K562 (cell line): ENCODE measurements around the gene PCBD2. TPM values are rescaled to one million over a fixed set of nuclear protein-coding genes. Genes with fewer than 3 reads are reported as not detected.

Experiments used
- ATAC-seq: fragments of 200-7000 bp; cut with Tn5 transposase; 3 replicates; pipeline ENCODE4 v1.9.1; 2020; ENCODE audit warnings: moderate library complexity
- BruUV-seq: library from RNA; stranded (reverse); fragments of 400-500 nt; replicated peaks from 2 replicates; lab custom pipeline; 2021; lab: Mats Ljungman, UMichigan
- CTCF ChIA-PET: fragments of 300-600 bp; formaldehyde crosslinking; extraction: SDS; loops from one replicate; lab custom pipeline; 2021; ENCODE audit warnings: low intra/inter-chr PET ratio; lab: Yijun Ruan, JAX
- POLR2A ChIA-PET: fragments of 300-600, 350-650 bp; sonication (Branson Sonifier 250); formaldehyde crosslinking; extraction: SDS; loops from one replicate; lab custom pipeline; 2021; ENCODE audit warnings: antibody characterized with exemption, inconsistent platforms; lab: Yijun Ruan, JAX
- DNase-seq, 4 experiments: peaks; one replicate each; pipeline versions ENCODE4 v3.0.0 to v3.0.0-alpha.2; 2011 to 2018; ENCODE audit warnings: low spot score in 3 of 4, mixed read lengths in 3 of 4; ENCODE audit errors: extremely low read depth in 1 of 4
- FAIRE-seq: peaks from 2 replicates; lab custom pipeline; 2011; peaks lifted over from hg19 to GRCh38; lab: Jason Lieb, UNC
- H2AFZ ChIP-seq: 2 replicates; pipeline ENCODE4 v1.6.0; 2011; ENCODE audit warnings: low read depth, low read length, control low read depth, inconsistent platforms
- H3K27ac ChIP-seq: fragments of 200-600 bp; 3 replicates; pipeline ENCODE4 v1.8.0; 2011; ENCODE audit warnings: low read depth, mild to moderate bottlenecking, control low read depth, inconsistent platforms, low read length, moderate library complexity, mixed read lengths; ENCODE audit errors: extremely low read depth
- H3K27me3 ChIP-seq, 2 experiments: fragments of 300-600 bp in 1 of 2; 2 replicates in 1 of 2; 3 replicates in 1 of 2; pipeline versions ENCODE4 v1.6.0 to v1.8.0; 2011; ENCODE audit warnings: inconsistent platforms in 2 of 2, low read length in 2 of 2, mild to moderate bottlenecking in 1 of 2, mixed read lengths in 1 of 2, moderate library complexity in 1 of 2; ENCODE audit not compliant: control insufficient read depth in 2 of 2, insufficient read depth in 2 of 2
- H3K36me3 ChIP-seq: fragments of 300-600 bp; 3 replicates; pipeline ENCODE4 v1.8.0; 2011; ENCODE audit warnings: mild to moderate bottlenecking, low read length, inconsistent platforms; ENCODE audit not compliant: control insufficient read depth, insufficient read depth
- H3K4me1 ChIP-seq, 2 experiments: fragments of 200-600 bp in 1 of 2; replicated peaks in 1 of 2; 2 replicates in 1 of 2; 3 replicates in 1 of 2; pipeline versions ENCODE4 v1.5.1 to v1.8.0; 2011; ENCODE audit warnings: inconsistent platforms in 2 of 2, low read length in 2 of 2, mild to moderate bottlenecking in 1 of 2, mixed read lengths in 1 of 2, moderate library complexity in 1 of 2; ENCODE audit not compliant: control insufficient read depth in 2 of 2, insufficient read depth in 2 of 2
- H3K4me2 ChIP-seq: 2 replicates; pipeline ENCODE4 v1.6.1; 2011; ENCODE audit warnings: low read length, control low read depth, inconsistent platforms, mixed read lengths; ENCODE audit not compliant: insufficient read depth
- H3K4me3 ChIP-seq: fragments of 200-600 bp; sonication (generic), shearing (Covaris generic); 2 replicates; pipeline ENCODE4 v1.5.1; 2016; ENCODE audit warnings: control low read depth, inconsistent platforms
- H3K79me2 ChIP-seq: fragments of 200-600 bp; 3 replicates; pipeline ENCODE4 v1.8.0; 2011; ENCODE audit warnings: low read length, inconsistent platforms; ENCODE audit not compliant: control insufficient read depth, insufficient read depth
- H3K9ac ChIP-seq, 2 experiments: 2 replicates each; pipeline versions ENCODE4 v1.6.0 to v1.6.1; 2011; ENCODE audit warnings: low read depth in 2 of 2, low read length in 2 of 2, control low read depth in 1 of 2, inconsistent platforms in 1 of 2, mild to moderate bottlenecking in 1 of 2, mixed read lengths in 1 of 2; ENCODE audit not compliant: insufficient read depth in 1 of 2
- H3K9me1 ChIP-seq: one replicate; pipeline ENCODE4 v1.6.0; 2011; ENCODE audit warnings: inconsistent platforms, mild to moderate bottlenecking, low read length, moderate library complexity; ENCODE audit not compliant: control insufficient read depth, insufficient read depth
- H3K9me3 ChIP-seq: replicated peaks from 2 replicates; pipeline ENCODE4 v1.5.1; 2011; ENCODE audit warnings: low read depth, low read length, inconsistent platforms; ENCODE audit not compliant: control insufficient read depth, insufficient read depth
- H4K20me1 ChIP-seq: replicated peaks from 2 replicates; pipeline ENCODE4 v1.6.1; 2011; ENCODE audit warnings: low read length, inconsistent platforms, mixed read lengths; ENCODE audit not compliant: control insufficient read depth, insufficient read depth
- C11orf30 ChIP-seq: fragments of 450-650 bp; IDR thresholded peaks from 2 replicates; pipeline ENCODE4 v1.6.1; 2016; ENCODE audit warnings: low read depth, mild to moderate bottlenecking
- E2F3 ChIP-seq: fragments of 250-450 bp; sonication (Bioruptor Pico); IDR thresholded peaks from 2 replicates; pipeline ENCODE4 v1.4.0; 2020; ENCODE audit warnings: mild to moderate bottlenecking
- GATA2 ChIP-seq: sonication (generic); formaldehyde crosslinking; IDR thresholded peaks from 2 replicates; pipeline ENCODE4 v1.4.0; 2020; ENCODE audit warnings: mild to moderate bottlenecking, missing genetic modification reagents
- HMGN3 ChIP-seq: IDR thresholded peaks from 2 replicates; pipeline ENCODE4 v1.6.1; 2011; ENCODE audit warnings: borderline replicate concordance, low read depth, mild to moderate bottlenecking, mixed read lengths, low read length; ENCODE audit not compliant: insufficient read length; ENCODE audit errors: extremely low read depth
- MAFF ChIP-seq: IDR thresholded peaks from 2 replicates; pipeline ENCODE4 v1.6.1; 2012; ENCODE audit warnings: low read length, improper control_type of control experiment
- MAFG ChIP-seq: fragments of 450-650 bp; conservative IDR thresholded peaks from 2 replicates; pipeline ENCODE4 v1.6.1; 2016; ENCODE audit warnings: missing genetic modification characterization, missing compliant biosample characterization
- MEIS2 ChIP-seq: fragments of 450-650 bp; IDR thresholded peaks from 2 replicates; pipeline ENCODE4 v1.6.1; 2014; ENCODE audit warnings: mild to moderate bottlenecking; ENCODE audit not compliant: partially characterized antibody
- NFE2 ChIP-seq: IDR thresholded peaks from 2 replicates; pipeline ENCODE4 v1.6.1; 2014; ENCODE audit warnings: antibody characterized with exemption, low read depth
- ZNF316 ChIP-seq: fragments of 450-650 bp; IDR thresholded peaks from 2 replicates; pipeline ENCODE4 v1.6.1; 2016
- ZNF324 ChIP-seq: fragments of 250-450 bp; sonication (Bioruptor Pico); IDR thresholded peaks from 2 replicates; pipeline ENCODE4 v1.4.0; 2020; ENCODE audit warnings: mild to moderate bottlenecking
- ZNF764 ChIP-seq: fragments of 250-450 bp; sonication (Bioruptor Pico); IDR thresholded peaks from 2 replicates; pipeline ENCODE4 v1.4.0; 2020; ENCODE audit warnings: low read depth, mild to moderate bottlenecking, moderate library complexity
- whole genome bisulfite sequencing: fragments of 100-300 bp; shearing (Covaris generic); methylation state at CpG from one replicate; pipeline ENCODE4 v1.1.6; 2016; ENCODE audit warnings: low coverage, mixed read lengths; ENCODE audit not compliant: insufficient coverage; ENCODE audit errors: missing lambda C conversion rate; 5-methylcytosine and 5-hydroxymethylcytosine counted together
- in situ Hi-C: fragments of 300-500 bp; cut with MboI; formaldehyde crosslinking; loops from 4 replicates; pipeline ENCODE4 v1.15.0; 2018; ENCODE audit warnings: inconsistent platforms, mixed read lengths
- intact Hi-C: fragments of 100-400 bp; cut with micrococcal nuclease; formaldehyde crosslinking; loops from 2 replicates; pipeline ENCODE4 v1.14.2; 2022
- polyA plus RNA-seq, 8 experiments: library from polyadenylated mRNA; depleted of rRNA in 4 of 8; stranded (reverse) in 5 of 8; unstranded in 3 of 8; fragments of >200 nt; fragmentation: Nextera tagmentation in 2 of 8; fragmentation: Illumina TruSeq in 1 of 8; extraction: Ambion mirVana in 2 of 8; extraction: Trizol in 1 of 8; gene quantifications; 2 replicates each; pipeline versions ENCODE4 v1.2.1 to v1.2.3, GENCODE V29; 2011 to 2014; ENCODE audit warnings: inconsistent platforms in 1 of 8, missing spikeins in 1 of 8
- total RNA-seq, 7 experiments: library from RNA; depleted of rRNA in 6 of 7; stranded (reverse); fragments of >200 nt in 6 of 7; fragmentation: Illumina TruSeq in 2 of 7; extraction: Trizol in 2 of 7; gene quantifications; 2 replicates each; pipeline versions ENCODE4 v1.2.1 to v1.2.3, GENCODE V29; 2011 to 2021; ENCODE audit warnings: low replicate concordance in 1 of 7
- TF ChIP-seq, protein P1 (sequence below): fragments of 450-650 bp; formaldehyde crosslinking; IDR thresholded peaks from 2 replicates; pipeline ENCODE4 v1.4.0; 2020; ENCODE audit warnings: mild to moderate bottlenecking, moderate library complexity
- TF ChIP-seq, protein P2 (sequence below): fragments of 250-450 bp; sonication (Bioruptor Pico); IDR thresholded peaks from 2 replicates; pipeline ENCODE4 v1.5.0; 2021
- TF ChIP-seq, protein P3 (sequence below): fragments of 450-650 bp; IDR thresholded peaks from 2 replicates; pipeline ENCODE4 v1.6.1; 2014; ENCODE audit warnings: low read depth, mild to moderate bottlenecking, moderate library complexity, borderline replicate concordance
- TF ChIP-seq, protein P4 (sequence below), 3 experiments: fragments of 200-800 bp in 1 of 3; fragments of 250-450 bp in 1 of 3; fragments of 450-650 bp in 1 of 3; sonication (Bioruptor Pico) in 1 of 3; sonication (Bioruptor generic) in 1 of 3; formaldehyde crosslinking in 1 of 3; IDR thresholded peaks; 2 replicates each; pipeline versions ENCODE4 v1.6.1 to v1.8.0; 2016 to 2022; ENCODE audit warnings: mild to moderate bottlenecking in 2 of 3, missing genetic modification characterization in 2 of 3, missing compliant biosample characterization in 1 of 3, moderate library complexity in 1 of 3

The PCBD2 gene
- total and polyA plus RNA-seq, 9 of the 15 experiments (the other 6 are each of a cell fraction or from before 2014, with no cell fraction given), result 5.2 to 13.8 (median 7.8) TPM

DNA sequence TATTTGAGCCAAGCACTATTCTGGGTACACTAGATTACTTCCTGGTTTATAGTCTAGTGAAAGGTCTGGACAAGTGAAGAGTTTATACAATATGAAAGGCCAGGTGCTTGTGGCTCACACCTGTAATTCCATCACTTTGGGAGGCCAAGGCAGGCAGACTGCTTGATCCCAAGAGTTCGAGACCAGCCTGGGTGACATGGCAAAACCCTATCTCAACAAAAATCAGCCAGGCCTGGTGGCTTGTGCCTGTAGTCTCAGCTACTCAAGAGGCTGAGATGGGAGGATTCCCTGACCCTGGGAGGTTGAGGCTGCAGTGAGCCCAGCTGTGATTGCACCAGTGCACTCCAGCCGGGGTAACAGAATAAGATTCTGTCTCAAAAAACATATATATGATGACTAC, 40.2 kb upstream of the PCBD2 start:
- no TSS peak for BruUV-seq
- TF ChIP-seq, protein P1, sequence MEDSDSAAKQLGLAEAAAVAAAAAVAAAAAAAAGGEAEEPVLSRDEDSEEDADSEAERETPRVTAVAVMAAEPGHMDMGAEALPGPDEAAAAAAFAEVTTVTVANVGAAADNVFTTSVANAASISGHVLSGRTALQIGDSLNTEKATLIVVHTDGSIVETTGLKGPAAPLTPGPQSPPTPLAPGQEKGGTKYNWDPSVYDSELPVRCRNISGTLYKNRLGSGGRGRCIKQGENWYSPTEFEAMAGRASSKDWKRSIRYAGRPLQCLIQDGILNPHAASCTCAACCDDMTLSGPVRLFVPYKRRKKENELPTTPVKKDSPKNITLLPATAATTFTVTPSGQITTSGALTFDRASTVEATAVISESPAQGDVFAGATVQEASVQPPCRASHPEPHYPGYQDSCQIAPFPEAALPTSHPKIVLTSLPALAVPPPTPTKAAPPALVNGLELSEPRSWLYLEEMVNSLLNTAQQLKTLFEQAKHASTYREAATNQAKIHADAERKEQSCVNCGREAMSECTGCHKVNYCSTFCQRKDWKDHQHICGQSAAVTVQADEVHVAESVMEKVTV, result no peak
- TF ChIP-seq GATA2 (CRISPR knock-in tag), result 0 out of 2 replicates have a peak, but pooled peaks have one; percentile 16
- peak; percentile 28 for TF ChIP-seq MAFG (tag)
- TF ChIP-seq HMGN3, result no peak
- TF ChIP-seq NFE2, result peak; percentile 70
- peak; percentile 40 for TF ChIP-seq ZNF316
- no peak for TF ChIP-seq MEIS2
- TF ChIP-seq MAFF, result peak; percentile 21; the same call in 1 of the 2 replicates
- TF ChIP-seq C11orf30, result peak; percentile 56
- no peak for TF ChIP-seq ZNF764 (CRISPR knock-in tag)
- TF ChIP-seq, protein P2, sequence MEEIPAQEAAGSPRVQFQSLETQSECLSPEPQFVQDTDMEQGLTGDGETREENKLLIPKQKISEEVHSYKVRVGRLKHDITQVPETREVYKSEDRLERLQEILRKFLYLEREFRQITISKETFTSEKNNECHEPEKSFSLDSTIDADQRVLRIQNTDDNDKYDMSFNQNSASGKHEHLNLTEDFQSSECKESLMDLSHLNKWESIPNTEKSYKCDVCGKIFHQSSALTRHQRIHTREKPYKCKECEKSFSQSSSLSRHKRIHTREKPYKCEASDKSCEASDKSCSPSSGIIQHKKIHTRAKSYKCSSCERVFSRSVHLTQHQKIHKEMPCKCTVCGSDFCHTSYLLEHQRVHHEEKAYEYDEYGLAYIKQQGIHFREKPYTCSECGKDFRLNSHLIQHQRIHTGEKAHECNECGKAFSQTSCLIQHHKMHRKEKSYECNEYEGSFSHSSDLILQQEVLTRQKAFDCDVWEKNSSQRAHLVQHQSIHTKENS (CRISPR knock-in tag), result no peak
- TF ChIP-seq E2F3 (CRISPR knock-in tag), result no peak
- TF ChIP-seq ZNF324, result no peak
- TF ChIP-seq, protein P3, sequence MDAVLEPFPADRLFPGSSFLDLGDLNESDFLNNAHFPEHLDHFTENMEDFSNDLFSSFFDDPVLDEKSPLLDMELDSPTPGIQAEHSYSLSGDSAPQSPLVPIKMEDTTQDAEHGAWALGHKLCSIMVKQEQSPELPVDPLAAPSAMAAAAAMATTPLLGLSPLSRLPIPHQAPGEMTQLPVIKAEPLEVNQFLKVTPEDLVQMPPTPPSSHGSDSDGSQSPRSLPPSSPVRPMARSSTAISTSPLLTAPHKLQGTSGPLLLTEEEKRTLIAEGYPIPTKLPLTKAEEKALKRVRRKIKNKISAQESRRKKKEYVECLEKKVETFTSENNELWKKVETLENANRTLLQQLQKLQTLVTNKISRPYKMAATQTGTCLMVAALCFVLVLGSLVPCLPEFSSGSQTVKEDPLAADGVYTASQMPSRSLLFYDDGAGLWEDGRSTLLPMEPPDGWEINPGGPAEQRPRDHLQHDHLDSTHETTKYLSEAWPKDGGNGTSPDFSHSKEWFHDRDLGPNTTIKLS, result no peak
- TF ChIP-seq, protein P4, sequence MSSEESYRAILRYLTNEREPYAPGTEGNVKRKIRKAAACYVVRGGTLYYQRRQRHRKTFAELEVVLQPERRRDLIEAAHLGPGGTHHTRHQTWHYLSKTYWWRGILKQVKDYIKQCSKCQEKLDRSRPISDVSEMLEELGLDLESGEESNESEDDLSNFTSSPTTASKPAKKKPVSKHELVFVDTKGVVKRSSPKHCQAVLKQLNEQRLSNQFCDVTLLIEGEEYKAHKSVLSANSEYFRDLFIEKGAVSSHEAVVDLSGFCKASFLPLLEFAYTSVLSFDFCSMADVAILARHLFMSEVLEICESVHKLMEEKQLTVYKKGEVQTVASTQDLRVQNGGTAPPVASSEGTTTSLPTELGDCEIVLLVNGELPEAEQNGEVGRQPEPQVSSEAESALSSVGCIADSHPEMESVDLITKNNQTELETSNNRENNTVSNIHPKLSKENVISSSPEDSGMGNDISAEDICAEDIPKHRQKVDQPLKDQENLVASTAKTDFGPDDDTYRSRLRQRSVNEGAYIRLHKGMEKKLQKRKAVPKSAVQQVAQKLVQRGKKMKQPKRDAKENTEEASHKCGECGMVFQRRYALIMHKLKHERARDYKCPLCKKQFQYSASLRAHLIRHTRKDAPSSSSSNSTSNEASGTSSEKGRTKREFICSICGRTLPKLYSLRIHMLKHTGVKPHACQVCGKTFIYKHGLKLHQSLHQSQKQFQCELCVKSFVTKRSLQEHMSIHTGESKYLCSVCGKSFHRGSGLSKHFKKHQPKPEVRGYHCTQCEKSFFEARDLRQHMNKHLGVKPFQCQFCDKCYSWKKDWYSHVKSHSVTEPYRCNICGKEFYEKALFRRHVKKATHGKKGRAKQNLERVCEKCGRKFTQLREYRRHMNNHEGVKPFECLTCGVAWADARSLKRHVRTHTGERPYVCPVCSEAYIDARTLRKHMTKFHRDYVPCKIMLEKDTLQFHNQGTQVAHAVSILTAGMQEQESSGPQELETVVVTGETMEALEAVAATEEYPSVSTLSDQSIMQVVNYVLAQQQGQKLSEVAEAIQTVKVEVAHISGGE (CRISPR knock-in tag; IDR thresholded peaks at IDR 0.05), result no peak
- TF ChIP-seq, all 486 proteins: peak for 6
- no peaks in the 10 kb centered on the region for H3K9me3 ChIP-seq
- no peak overlapping the region; the same call in 2 of the 3 replicates for H3K27ac ChIP-seq
- H3K9me1 ChIP-seq, result no peaks in the 10 kb centered on the region
- DNase-seq (no peak), ATAC-seq (peak; percentile 44), FAIRE-seq (no peak)
- H2AFZ ChIP-seq, result no peak overlapping the region
- H3K4me2 ChIP-seq, result no peak overlapping the region
- in situ Hi-C loops (no loop called here), intact Hi-C loops (no loop called here)
- POLR2A ChIA-PET, result interaction anchor here (0.8 to 1.7 kb wide), 6 partner anchors 9 to 117 kb away, joined by 3 to 7 read pairs (median 3); partner anchors contain the start of genes C5orf24, PCBD2 and TXNDC15
- no peaks in the 10 kb centered on the region for H3K27me3 ChIP-seq
- H3K4me1 ChIP-seq, result peaks cover 0 to 8% of the 10 kb centered on the region in 2 experiments; a peak in 2 of 5 replicates
- no peaks in the 10 kb centered on the region for H3K79me2 ChIP-seq
- no peak overlapping the region for H3K9ac ChIP-seq
- CTCF ChIA-PET, result no interaction called here
- WGBS, result 9% methylated on average over 2 of the region's 2 CpGs
- H3K4me3 ChIP-seq, result no peak overlapping the region
- peaks cover 12% of the 10 kb centered on the region; the same call in 1 of the 3 replicates for H3K36me3 ChIP-seq
- H4K20me1 ChIP-seq, result 0 out of 2 replicates have a peak, but pooled peaks cover 2% of the 10 kb centered on the region
